ENCODE measurements around the gene CDC34.

- TF ChIP-seq POLR2A (IDR thresholded peaks at IDR 0.05) (no peak), CTCF (IDR thresholded peaks at IDR 0.05) (no peak)
Measured at GRCh38 chr19:548886-549830, 17.6 kb downstream of the CDC34 start.
